Heart left ventricle (tissue), 13 donors: ENCODE measurements around the gene OLFML2A.

ENCODE experiments used
- POLR2A ChIP-seq, 2 donors: fragments of 450-650 bp; IDR thresholded peaks; one replicate each; pipeline ENCODE4 v1.6.1; 2017; ENCODE audit warnings: antibody characterized with exemption in 2 of 2, mild to moderate bottlenecking in 2 of 2, moderate library complexity in 2 of 2
- TF ChIP-seq, protein P1 (sequence below), 12 donors: fragments of 200-600 bp; sonication (generic) in 4 of 12; IDR thresholded peaks; one replicate each; pipeline versions ENCODE4 v1.5.0 to v1.8.0; 2018 to 2022; ENCODE audit warnings: antibody characterized with exemption in 12 of 12, mild to moderate bottlenecking in 5 of 12
- donor health status: ischemic (EF 13 %, LVEDD 7.1; RV severe dilation, severe dysfunction).
- donor health status: DM: no; HTN: yes; CAD: no.
- donor health status: DM: no; HTN: no; CAD: no.
- donor health status: ischemic (EF 25% LVEDD 6.9; RV normal size, moderate dysfunction).
- donor health status: ischemic (EF 25% LVEDD 5.7; RV mildly dilated, moderate dysfunction).
- donor health status: ischemic (EF 35%, LVEDD 5.7; RV mildly dilated, moderate dysfunction).
- donor health status: nonischemic (EF 11% LVEDD 7.7; RV severe dilation, severe dysfunction).
- donor health status: DM: yes; HTN: yes; CAD: no.
- donor health status: PGD.
- donor health status: ischemic (EF 29% LVEDD 5.4; RV normal size, mild dysfunction).
- donor health status: nonischemic (EF 23%, LVEDD 6.1; RV moderate dilation, normal function).

DNA sequence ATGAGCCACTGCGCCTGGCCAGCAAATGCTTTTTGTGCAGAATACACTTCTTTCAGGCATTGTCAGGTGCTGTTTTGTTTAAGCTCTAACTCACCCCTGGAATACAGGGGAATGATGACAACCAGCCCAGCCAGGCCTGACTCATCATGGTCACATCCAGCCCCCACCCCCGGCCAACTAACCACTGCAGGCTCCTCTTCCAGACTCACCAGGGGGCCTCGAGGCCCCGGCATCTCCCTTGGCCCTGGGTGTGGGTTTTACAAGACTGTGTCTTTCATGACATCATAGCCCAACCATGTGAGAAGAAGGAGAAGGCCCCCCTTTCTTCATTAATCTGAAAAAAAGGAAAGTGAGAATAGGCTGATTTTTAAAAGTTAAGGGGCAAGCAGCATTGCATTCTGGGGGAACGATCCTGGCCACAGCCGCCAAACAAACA lies 35.5 kb downstream of the OLFML2A start:
- TF ChIP-seq, protein P1, sequence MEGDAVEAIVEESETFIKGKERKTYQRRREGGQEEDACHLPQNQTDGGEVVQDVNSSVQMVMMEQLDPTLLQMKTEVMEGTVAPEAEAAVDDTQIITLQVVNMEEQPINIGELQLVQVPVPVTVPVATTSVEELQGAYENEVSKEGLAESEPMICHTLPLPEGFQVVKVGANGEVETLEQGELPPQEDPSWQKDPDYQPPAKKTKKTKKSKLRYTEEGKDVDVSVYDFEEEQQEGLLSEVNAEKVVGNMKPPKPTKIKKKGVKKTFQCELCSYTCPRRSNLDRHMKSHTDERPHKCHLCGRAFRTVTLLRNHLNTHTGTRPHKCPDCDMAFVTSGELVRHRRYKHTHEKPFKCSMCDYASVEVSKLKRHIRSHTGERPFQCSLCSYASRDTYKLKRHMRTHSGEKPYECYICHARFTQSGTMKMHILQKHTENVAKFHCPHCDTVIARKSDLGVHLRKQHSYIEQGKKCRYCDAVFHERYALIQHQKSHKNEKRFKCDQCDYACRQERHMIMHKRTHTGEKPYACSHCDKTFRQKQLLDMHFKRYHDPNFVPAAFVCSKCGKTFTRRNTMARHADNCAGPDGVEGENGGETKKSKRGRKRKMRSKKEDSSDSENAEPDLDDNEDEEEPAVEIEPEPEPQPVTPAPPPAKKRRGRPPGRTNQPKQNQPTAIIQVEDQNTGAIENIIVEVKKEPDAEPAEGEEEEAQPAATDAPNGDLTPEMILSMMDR (IDR thresholded peaks at IDR 0.05) = no peak
- no peak for TF ChIP-seq POLR2A (IDR thresholded peaks at IDR 0.05)
